IMR-90 (cell line): ENCODE measurements around the gene HERC3. TPM values are rescaled to one million over a fixed set of nuclear protein-coding genes. Genes with fewer than 3 reads are reported as not detected.

Experiments
- ATAC-seq: fragments of 200-7000 bp; cut with Tn5 transposase; 2 replicates; pipeline ENCODE4 v1.9.1; 2020; ENCODE audit warnings: low read depth, mild to moderate bottlenecking, moderate library complexity
- BruUV-seq: library from RNA; stranded (reverse); fragments of 400-500 nt; replicated peaks from 2 replicates; lab custom pipeline; 2021; lab: Mats Ljungman, UMichigan
- CTCF ChIA-PET: fragments of 300-600 bp; formaldehyde crosslinking; extraction: SDS; loops from one replicate; lab custom pipeline; 2021; ENCODE audit warnings: antibody characterized with exemption; lab: Yijun Ruan, JAX
- POLR2A ChIA-PET: fragments of 300-600 bp; sonication (Branson Sonifier 250); formaldehyde crosslinking; loops from one replicate; lab custom pipeline; 2022; ENCODE audit warnings: antibody characterized with exemption; ENCODE audit not compliant: unreplicated experiment; lab: Charles Lee
- DNase-seq: peaks from one replicate; pipeline ENCODE4 v3.0.0; 2013
- H2AFZ ChIP-seq: replicated peaks from 2 replicates; pipeline ENCODE3; 2013; ENCODE audit warnings: low read length, mild to moderate bottlenecking; ENCODE audit not compliant: poor library complexity
- H2AK5ac ChIP-seq: 2 replicates; pipeline ENCODE4 v1.6.1; 2013; ENCODE audit warnings: low read depth, low read length, inconsistent platforms
- H2AK9ac ChIP-seq: replicated peaks from 2 replicates; pipeline ENCODE3; 2013; ENCODE audit warnings: mild to moderate bottlenecking, low read depth, low read length, moderate library complexity; ENCODE audit not compliant: poor library complexity
- H2BK120ac ChIP-seq: 2 replicates; pipeline ENCODE4 v1.6.1; 2013; ENCODE audit warnings: low read depth, low read length, inconsistent platforms
- H2BK15ac ChIP-seq: 3 replicates; pipeline ENCODE4 v1.6.1; 2013; ENCODE audit warnings: low read depth, low read length, inconsistent platforms
- H2BK20ac ChIP-seq: 2 replicates; pipeline ENCODE4 v1.6.1; 2013; ENCODE audit warnings: low read depth, mild to moderate bottlenecking, inconsistent platforms, low read length, moderate library complexity
- H2BK5ac ChIP-seq: 2 replicates; pipeline ENCODE4 v1.6.1; 2013; ENCODE audit warnings: mild to moderate bottlenecking, low read depth, low read length, inconsistent platforms; ENCODE audit not compliant: poor library complexity, severe bottlenecking
- H3K14ac ChIP-seq: replicated peaks from 2 replicates; pipeline ENCODE4 v1.6.1; 2013; ENCODE audit warnings: low read depth, low read length, inconsistent platforms
- H3K18ac ChIP-seq: 2 replicates; pipeline ENCODE4 v1.6.1; 2013; ENCODE audit warnings: low read depth, low read length, control low read depth
- H3K23ac ChIP-seq: 2 replicates; pipeline ENCODE4 v1.6.1; 2013; ENCODE audit warnings: low read depth, low read length, inconsistent platforms
- H3K27ac ChIP-seq: 2 replicates; pipeline ENCODE4 v1.5.1; 2013; ENCODE audit warnings: mild to moderate bottlenecking, control low read depth, low read length; ENCODE audit not compliant: insufficient read depth
- H3K27me3 ChIP-seq: 2 replicates; pipeline ENCODE4 v1.6.1; 2013; ENCODE audit warnings: low read length; ENCODE audit not compliant: control insufficient read depth, insufficient read depth
- H3K36me3 ChIP-seq: 2 replicates; pipeline ENCODE4 v1.6.1; 2013; ENCODE audit warnings: low read length, mixed read lengths; ENCODE audit not compliant: control insufficient read depth, insufficient read depth
- H3K4ac ChIP-seq: 2 replicates; pipeline ENCODE4 v1.6.1; 2013; ENCODE audit warnings: low read depth, low read length, inconsistent platforms
- H3K4me1 ChIP-seq: 2 replicates; pipeline ENCODE4 v1.6.1; 2013; ENCODE audit warnings: low read length, mixed read lengths; ENCODE audit not compliant: control insufficient read depth, insufficient read depth
- H3K4me2 ChIP-seq: 2 replicates; pipeline ENCODE4 v1.6.1; 2013; ENCODE audit warnings: low read depth, mild to moderate bottlenecking, control low read depth, low read length, moderate library complexity
- H3K4me3 ChIP-seq: 2 replicates; pipeline ENCODE4 v1.5.1; 2013; ENCODE audit warnings: low read depth, mild to moderate bottlenecking, control low read depth, low read length, moderate library complexity; ENCODE audit not compliant: insufficient read depth
- H3K56ac ChIP-seq: 2 replicates; pipeline ENCODE4 v1.6.1; 2013; ENCODE audit warnings: low read length, inconsistent platforms; ENCODE audit not compliant: insufficient read depth; ENCODE audit errors: extremely low read depth
- H3K79me1 ChIP-seq, 2 experiments: 2 replicates each; pipeline ENCODE4 v1.6.1; 2013; ENCODE audit warnings: low read length in 2 of 2, inconsistent platforms in 1 of 2, low read depth in 1 of 2
- H3K9ac ChIP-seq: 2 replicates; pipeline ENCODE4 v1.6.1; 2013; ENCODE audit warnings: low read depth, low read length, control low read depth
- H3K9me1 ChIP-seq: 2 replicates; pipeline ENCODE4 v1.6.1; 2013; ENCODE audit warnings: low read length, inconsistent platforms; ENCODE audit not compliant: insufficient read depth
- H3K9me3 ChIP-seq: 2 replicates; pipeline ENCODE4 v1.6.1; 2013; ENCODE audit warnings: low read length; ENCODE audit not compliant: control insufficient read depth, insufficient read depth
- H4K20me1 ChIP-seq: 2 replicates; pipeline ENCODE4 v1.6.1; 2013; ENCODE audit warnings: low read length, inconsistent platforms; ENCODE audit not compliant: insufficient read depth
- H4K5ac ChIP-seq: 2 replicates; pipeline ENCODE4 v1.6.1; 2013; ENCODE audit warnings: mild to moderate bottlenecking, low read depth, low read length, control low read depth
- H4K8ac ChIP-seq, 2 experiments: 2 replicates each; pipeline ENCODE4 v1.6.1; 2013; ENCODE audit warnings: low read depth in 2 of 2, low read length in 2 of 2, control low read depth in 1 of 2, inconsistent platforms in 1 of 2
- H4K91ac ChIP-seq: 2 replicates; pipeline ENCODE4 v1.6.1; 2013; ENCODE audit warnings: low read depth, low read length, inconsistent platforms; ENCODE audit not compliant: insufficient read depth
- CHD1 ChIP-seq: IDR thresholded peaks from 2 replicates; pipeline ENCODE4 v1.6.1; 2012; ENCODE audit warnings: low read depth, low read length, improper control_type of control experiment
- RCOR1 ChIP-seq: IDR thresholded peaks from 2 replicates; pipeline ENCODE4 v1.6.1; 2012; ENCODE audit warnings: mild to moderate bottlenecking, low read length, improper control_type of control experiment; ENCODE audit not compliant: insufficient replicate concordance
- RFX5 ChIP-seq: IDR thresholded peaks from 2 replicates; pipeline ENCODE4 v1.8.0; 2012; ENCODE audit warnings: low read depth, mild to moderate bottlenecking, low read length, moderate library complexity
- SMC3 ChIP-seq: fragments of 150-350 bp; IDR thresholded peaks from 2 replicates; pipeline ENCODE4 v1.6.1; 2016; ENCODE audit warnings: low read depth, mild to moderate bottlenecking, antibody characterized with exemption, low read length, moderate library complexity
- USF2 ChIP-seq: fragments of 150-350 bp; IDR thresholded peaks from 2 replicates; pipeline ENCODE4 v1.6.1; 2017; ENCODE audit warnings: mild to moderate bottlenecking, antibody characterized with exemption, low read length, low read depth
- dilution Hi-C: fragments of 300-500 bp; cut with HindIII; formaldehyde crosslinking; loops from one replicate; pipeline ENCODE4 v1.14.3; 2018; ENCODE audit warnings: low sequenced_read_pairs; ENCODE audit not compliant: unreplicated experiment
- in situ Hi-C: fragments of 300-500 bp; cut with MboI; formaldehyde crosslinking; loops from 3 replicates; pipeline ENCODE4 v1.14.3; 2019; ENCODE audit warnings: low sequenced_read_pairs, inconsistent platforms, mixed read lengths
- intact Hi-C: fragments of 100-400 bp; cut with micrococcal nuclease; formaldehyde crosslinking; loops from 2 replicates; pipeline ENCODE4 v1.10.0; 2022
- polyA plus RNA-seq, 3 experiments: library from polyadenylated mRNA; depleted of rRNA; stranded (reverse); fragments of >200 nt; gene quantifications; 2 replicates each; pipeline ENCODE4 v1.2.3, GENCODE V29; 2012; ENCODE audit warnings: low replicate concordance in 1 of 3
- total RNA-seq: library from RNA; depleted of rRNA; stranded (reverse); fragments of >200 nt; gene quantifications from 2 replicates; pipeline ENCODE4 v1.2.3, GENCODE V29; 2012

Gene HERC3
- total and polyA plus RNA-seq, 2 of the 4 experiments (the other 2 are of a cell fraction) = 8.9 to 9.5 TPM

- Histone ChIP-seq H4K91ac (no peak overlapping the region), H3K4me2 (no peak overlapping the region), H3K4ac (no peak overlapping the region), H3K9ac (no peak overlapping the region), H3K14ac (no peak overlapping the region), H2BK120ac (no peak overlapping the region), H3K56ac (no peak overlapping the region), H2BK5ac (peak overlapping the region; percentile 40), H2AFZ (no peak overlapping the region), H3K9me1 (peaks cover 2% of the 10 kb centered on the region; the same call in 1 of the 2 replicates), H3K9me3 (no peaks in the 10 kb centered on the region), H3K27me3 (no peaks in the 10 kb centered on the region), H3K4me3 (no peak overlapping the region), H3K36me3 (peaks cover 6% of the 10 kb centered on the region), H3K18ac (no peak overlapping the region), H3K23ac (no peak overlapping the region), H2AK5ac (no peak overlapping the region), H3K79me1 (no peaks in the 10 kb centered on the region; a peak in 1 of 4 replicates), H4K5ac (no peak overlapping the region), H2BK20ac (no peak overlapping the region), H3K27ac (no peak overlapping the region), H3K4me1 (no peaks in the 10 kb centered on the region; the same call in 1 of the 2 replicates), H4K20me1 (no peaks in the 10 kb centered on the region), H2BK15ac (no peak overlapping the region), H4K8ac (no peak overlapping the region), H2AK9ac (no peak overlapping the region)
- ChIA-PET CTCF (no interaction called here), POLR2A (no interaction called here)
- dilution Hi-C loops = no loop called here
- ATAC-seq (peak; percentile 45; the same call in 1 of the 2 replicates), DNase-seq (peak; percentile 70)
- BruUV-seq = no TSS peak
- no peak for TF ChIP-seq SMC3
- no peak for TF ChIP-seq RCOR1
- no peak for TF ChIP-seq USF2
- no peak for TF ChIP-seq CHD1
- no peak for TF ChIP-seq RFX5
- intact Hi-C loops = no loop called here
- in situ Hi-C loops = no loop called here
These were observed 82.3 kb downstream of the HERC3 start for GRCh38 chr4:88674565-88674964.
